ENCODE data around the gene RSPO4. TPM values are rescaled to one million over a fixed set of nuclear protein-coding genes. Genes with fewer than 3 reads are reported as not detected.

The RSPO4 gene
- 5.0 and 6.7 TPM in 2 replicates for total RNA-seq (2021)
- long read RNA-seq = 0 reads

GRCh38 chr20:1001911-1002681 is at the start of gene RSPO4:
Gene RSPO4, minus strand, starts transcription at chr20:1002311. Its CDS starts 147 bp downstream, at chr20:1002164.
- Histone ChIP-seq H2BK12ac (ENCODE audit: insufficient read length, low read depth, low read length) (no peak within 1 kb of the TSS), H4K20me1 (ENCODE audit: control insufficient read depth, insufficient read depth, insufficient read length) (no peaks in the 10 kb centered on the region), H2BK5ac (ENCODE audit: insufficient read length, low read length) (no peak within 1 kb of the TSS), H2AK5ac (ENCODE audit: insufficient read length, low read length) (no peak within 1 kb of the TSS), H3K27ac (ENCODE audit: insufficient read length, low read depth, low read length) (no peak within 1 kb of the TSS), H2AFZ (ENCODE audit: low read length) (no peak within 1 kb of the TSS), H3K9me3 (ENCODE audit: control insufficient read depth, low read depth, low read length) (no peaks in the 10 kb centered on the region), H3K27me3 (ENCODE audit: insufficient read depth, low read length) (peaks cover 2% of the 10 kb centered on the region; the same call in 1 of the 2 replicates), H2BK20ac (ENCODE audit: low read depth, low read length, poor library complexity, severe bottlenecking) (no peak within 1 kb of the TSS), H3K23ac (ENCODE audit: insufficient read length, low read depth, low read length) (no peak within 1 kb of the TSS), H3K14ac (ENCODE audit: insufficient read depth, low read length) (peak within 1 kb of the TSS; percentile 79), H3T11ph (ENCODE audit: low read length) (no peak within 1 kb of the TSS), H4K8ac (replicated peaks; ENCODE audit: insufficient read length, low read depth, low read length) (no peak within 1 kb of the TSS), H3K9ac (ENCODE audit: extremely low read depth, insufficient read length, low read length) (peak within 1 kb of the TSS; percentile 6), H4K91ac (ENCODE audit: insufficient read length, low read depth, low read length) (no peak within 1 kb of the TSS), H3K18ac (ENCODE audit: insufficient read length, low read depth, low read length) (peak within 1 kb of the TSS; percentile 77), H3K79me1 (ENCODE audit: insufficient read depth, low read depth, low read length, poor library complexity, severe bottlenecking) (no peaks in the 10 kb centered on the region), H2BK15ac (ENCODE audit: low read depth, low read length) (no peak within 1 kb of the TSS), H3K4ac (ENCODE audit: low read depth, low read length) (no peak within 1 kb of the TSS), H3K56ac (ENCODE audit: insufficient read length, low read depth, low read length) (no peak within 1 kb of the TSS), H3K4me1 (ENCODE audit: insufficient read depth, low read length) (no peaks in the 10 kb centered on the region; the same call in 1 of the 2 replicates), H3K4me2 (ENCODE audit: insufficient read depth, insufficient read length, low read length) (peak within 1 kb of the TSS; percentile 48), H3K23me2 (ENCODE audit: insufficient read length, low read depth, low read length, poor library complexity, severe bottlenecking) (peaks cover 10% of the 10 kb centered on the region), H3K79me2 (ENCODE audit: insufficient read depth, low read length) (no peaks in the 10 kb centered on the region), H2BK120ac (ENCODE audit: low read depth, low read length, poor library complexity, severe bottlenecking) (no peak within 1 kb of the TSS), H4K5ac (ENCODE audit: insufficient read length, low read depth, low read length) (no peak within 1 kb of the TSS)
- no peak within 1 kb of the TSS; a peak in 1 of 7 replicates for H3K27ac Mint-ChIP-seq
- TF ChIP-seq CTCF (conservative IDR thresholded peaks at IDR 0.05) = no peak
- no peaks in the 10 kb centered on the region for H3K36me3 Mint-ChIP-seq (ENCODE audit: insufficient read depth in 1 of 3, low read depth in 3 of 3)
- DNase-seq = peak; percentile 50
- peaks cover 48% of the 10 kb centered on the region for H3K27me3 Mint-ChIP-seq (ENCODE audit: low read depth)
- H3K4me3 Mint-ChIP-seq = peak within 1 kb of the TSS; percentile 72 to 87
- no peaks in the 10 kb centered on the region for H3K9me3 Mint-ChIP-seq
- no CpG with 5 or more reads among the region's 88 CpGs for WGBS (ENCODE audit: extremely low coverage, insufficient read length, low lambda C conversion rate)
- peaks cover 15 to 26% of the 10 kb centered on the region in 2 experiments for H3K4me1 Mint-ChIP-seq

Data from H9 (cell line).